ENCODE results near the gene PAOX. TPM values are rescaled to one million over a fixed set of nuclear protein-coding genes. Genes with fewer than 3 reads are reported as not detected.

The PAOX gene
- total RNA-seq, 1 experiment from 2014 or later: 6.7 TPM

GRCh38 chr10:133338080-133339071 lies 40.7 kb upstream of the PAOX start:
- Histone ChIP-seq H3K9me3 (peaks cover 24% of the 10 kb centered on the region; the same call in 1 of the 2 replicates), H3K36me3 (ENCODE audit: control insufficient read depth, insufficient read depth, low read length) (no peaks in the 10 kb centered on the region), H3K27me3 (replicated peaks; ENCODE audit: control insufficient read depth, insufficient read depth, low read length) (peaks cover 4% of the 10 kb centered on the region), H3K4me3 (ENCODE audit: low read depth, low read length) (no peak overlapping the region), H3K4me1 (peaks cover 28% of the 10 kb centered on the region)
- intact Hi-C loops (cut with micrococcal nuclease; ENCODE audit: unreplicated experiment): no loop called here
- Mint-ChIP-seq H3K27ac (ENCODE audit: unreplicated experiment) (no peak overlapping the region), H3K36me3 (ENCODE audit: insufficient read depth, unreplicated experiment) (peaks cover 6% of the 10 kb centered on the region), H3K4me1 (ENCODE audit: low read depth, unreplicated experiment) (peaks cover 5% of the 10 kb centered on the region), H3K9me3 (ENCODE audit: unreplicated experiment) (no peaks in the 10 kb centered on the region), H3K27me3 (ENCODE audit: insufficient read depth, unreplicated experiment) (peaks cover 8% of the 10 kb centered on the region), H3K4me3 (ENCODE audit: unreplicated experiment) (no peak overlapping the region)
- DNase-seq: no peak
- TF ChIP-seq, protein P1, sequence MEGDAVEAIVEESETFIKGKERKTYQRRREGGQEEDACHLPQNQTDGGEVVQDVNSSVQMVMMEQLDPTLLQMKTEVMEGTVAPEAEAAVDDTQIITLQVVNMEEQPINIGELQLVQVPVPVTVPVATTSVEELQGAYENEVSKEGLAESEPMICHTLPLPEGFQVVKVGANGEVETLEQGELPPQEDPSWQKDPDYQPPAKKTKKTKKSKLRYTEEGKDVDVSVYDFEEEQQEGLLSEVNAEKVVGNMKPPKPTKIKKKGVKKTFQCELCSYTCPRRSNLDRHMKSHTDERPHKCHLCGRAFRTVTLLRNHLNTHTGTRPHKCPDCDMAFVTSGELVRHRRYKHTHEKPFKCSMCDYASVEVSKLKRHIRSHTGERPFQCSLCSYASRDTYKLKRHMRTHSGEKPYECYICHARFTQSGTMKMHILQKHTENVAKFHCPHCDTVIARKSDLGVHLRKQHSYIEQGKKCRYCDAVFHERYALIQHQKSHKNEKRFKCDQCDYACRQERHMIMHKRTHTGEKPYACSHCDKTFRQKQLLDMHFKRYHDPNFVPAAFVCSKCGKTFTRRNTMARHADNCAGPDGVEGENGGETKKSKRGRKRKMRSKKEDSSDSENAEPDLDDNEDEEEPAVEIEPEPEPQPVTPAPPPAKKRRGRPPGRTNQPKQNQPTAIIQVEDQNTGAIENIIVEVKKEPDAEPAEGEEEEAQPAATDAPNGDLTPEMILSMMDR (IDR thresholded peaks at IDR 0.05; ENCODE audit: insufficient read depth in 1 of 2, low read depth in 1 of 2, low read length in 1 of 2, severe bottlenecking in 1 of 2, unreplicated experiment in 1 of 2): no peak
- CTCF ChIA-PET: no interaction called here
- BruUV-seq (replicated peaks): no TSS peak
- POLR2A ChIA-PET: no interaction called here

GRCh38 chr10:133339708-133340380 lies 39.2 kb upstream of the PAOX start:
- intact Hi-C loops (cut with micrococcal nuclease; ENCODE audit: unreplicated experiment): no loop called here
- no peak overlapping the region for H3K4me3 ChIP-seq (ENCODE audit: low read depth, low read length)
- Mint-ChIP-seq H3K27ac (ENCODE audit: unreplicated experiment) (no peak overlapping the region), H3K27me3 (ENCODE audit: insufficient read depth, unreplicated experiment) (peaks cover 1% of the 10 kb centered on the region), H3K4me3 (ENCODE audit: unreplicated experiment) (no peak overlapping the region), H3K36me3 (ENCODE audit: insufficient read depth, unreplicated experiment) (peaks cover 3% of the 10 kb centered on the region), H3K4me1 (ENCODE audit: low read depth, unreplicated experiment) (peaks cover 5% of the 10 kb centered on the region), H3K9me3 (ENCODE audit: unreplicated experiment) (no peaks in the 10 kb centered on the region)
- DNase-seq: no peak
- peaks cover 28% of the 10 kb centered on the region for H3K4me1 ChIP-seq
- no TSS peak for BruUV-seq (replicated peaks)
- POLR2A ChIA-PET: no interaction called here
- peaks cover 24% of the 10 kb centered on the region; the same call in 1 of the 2 replicates for H3K9me3 ChIP-seq
- peaks cover 4% of the 10 kb centered on the region for H3K27me3 ChIP-seq (replicated peaks; ENCODE audit: control insufficient read depth, insufficient read depth, low read length)
- no peaks in the 10 kb centered on the region for H3K36me3 ChIP-seq (ENCODE audit: control insufficient read depth, insufficient read depth, low read length)
- TF ChIP-seq, protein P1 (IDR thresholded peaks at IDR 0.05; ENCODE audit: insufficient read depth in 1 of 2, low read depth in 1 of 2, low read length in 1 of 2, severe bottlenecking in 1 of 2, unreplicated experiment in 1 of 2): no peak
- CTCF ChIA-PET: interaction anchor here (0.8 kb wide), 1 partner anchor 10 kb away, joined by 3 read pairs; no protein-coding TSS in a partner anchor

GRCh38 chr10:133341983-133342382 lies 37.1 kb upstream of the PAOX start:
- Mint-ChIP-seq H3K36me3 (ENCODE audit: insufficient read depth, unreplicated experiment) (peaks cover 16% of the 10 kb centered on the region), H3K4me1 (ENCODE audit: low read depth, unreplicated experiment) (peaks cover 13% of the 10 kb centered on the region), H3K9me3 (ENCODE audit: unreplicated experiment) (peaks cover 9% of the 10 kb centered on the region), H3K4me3 (ENCODE audit: unreplicated experiment) (no peak overlapping the region), H3K27me3 (ENCODE audit: insufficient read depth, unreplicated experiment) (no peaks in the 10 kb centered on the region), H3K27ac (ENCODE audit: unreplicated experiment) (no peak overlapping the region)
- Histone ChIP-seq H3K27me3 (replicated peaks; ENCODE audit: control insufficient read depth, insufficient read depth, low read length) (no peaks in the 10 kb centered on the region; the same call in none of the 2 replicates), H3K4me3 (ENCODE audit: low read depth, low read length) (no peak overlapping the region), H3K4me1 (peaks cover 15% of the 10 kb centered on the region), H3K9me3 (peaks cover 27% of the 10 kb centered on the region; the same call in 1 of the 2 replicates), H3K36me3 (ENCODE audit: control insufficient read depth, insufficient read depth, low read length) (no peaks in the 10 kb centered on the region)
- ChIA-PET CTCF (no interaction called here), POLR2A (no interaction called here)
- no peak for DNase-seq
- intact Hi-C loops (cut with micrococcal nuclease; ENCODE audit: unreplicated experiment): no loop called here
- no TSS peak for BruUV-seq (replicated peaks)
- TF ChIP-seq, protein P1 (IDR thresholded peaks at IDR 0.05; ENCODE audit: insufficient read depth in 1 of 2, low read depth in 1 of 2, low read length in 1 of 2, severe bottlenecking in 1 of 2, unreplicated experiment in 1 of 2): no peak
